SK-N-SH treated with all-trans-retinoic acid at 6 μM for 48 hours (cell line): ENCODE results near the gene PRM3.

ENCODE experiments used
- ATAC-seq: fragments of 200-7000 bp; cut with Tn5 transposase; 3 replicates; pipeline ENCODE4 v1.9.1; 2020; ENCODE audit warnings: mild to moderate bottlenecking, moderate library complexity
- ARNTL ChIP-seq: fragments of 450-650 bp; formaldehyde crosslinking; IDR thresholded peaks from 2 replicates; pipeline ENCODE4 v1.5.0; 2020; ENCODE audit warnings: low read depth, mild to moderate bottlenecking, moderate library complexity, borderline replicate concordance
- CSDC2 ChIP-seq: fragments of 250-450 bp; sonication (Bioruptor Pico); IDR thresholded peaks from 2 replicates; pipeline ENCODE4 v1.5.0; 2020; ENCODE audit warnings: mild to moderate bottlenecking, moderate library complexity
- CSRNP3 ChIP-seq: fragments of 250-450 bp; sonication (Bioruptor Pico); IDR thresholded peaks from 2 replicates; pipeline ENCODE4 v1.5.1; 2021; ENCODE audit warnings: mild to moderate bottlenecking, moderate library complexity
- ESRRG ChIP-seq: fragments of 250-450 bp; sonication (Bioruptor Pico); IDR thresholded peaks from 2 replicates; pipeline ENCODE4 v1.6.1; 2021; ENCODE audit warnings: mild to moderate bottlenecking
- GLIS3 ChIP-seq: fragments of 250-450 bp; sonication (Bioruptor Pico); IDR thresholded peaks from 2 replicates; pipeline ENCODE4 v1.5.0; 2020; ENCODE audit warnings: mild to moderate bottlenecking, moderate library complexity
- OSR1 ChIP-seq: fragments of 250-450 bp; sonication (Bioruptor Pico); IDR thresholded peaks from 2 replicates; pipeline ENCODE4 v1.8.0; 2022; ENCODE audit warnings: moderate library complexity, mild to moderate bottlenecking, inconsistent platforms
- PPARA ChIP-seq: fragments of 250-450 bp; sonication (Bioruptor Pico); IDR thresholded peaks from 2 replicates; pipeline ENCODE4 v1.5.0; 2020; ENCODE audit warnings: mild to moderate bottlenecking, borderline replicate concordance
- RARB ChIP-seq: fragments of 250-450 bp; sonication (Bioruptor Pico); IDR thresholded peaks from 2 replicates; pipeline ENCODE4 v1.8.0; 2021; ENCODE audit warnings: mild to moderate bottlenecking, moderate library complexity
- TCF4 ChIP-seq: fragments of 250-450 bp; sonication (Bioruptor Pico); IDR thresholded peaks from 2 replicates; pipeline ENCODE4 v1.8.0; 2021; ENCODE audit warnings: mild to moderate bottlenecking, moderate library complexity, borderline replicate concordance
- ZC3H10 ChIP-seq: fragments of 250-450 bp; sonication (Bioruptor Pico); IDR thresholded peaks from 2 replicates; pipeline ENCODE4 v1.5.1; 2021; ENCODE audit warnings: mild to moderate bottlenecking, moderate library complexity
- ZFP3 ChIP-seq: fragments of 250-450 bp; sonication (Bioruptor Pico); IDR thresholded peaks from 2 replicates; pipeline ENCODE4 v1.5.0; 2020; ENCODE audit warnings: mild to moderate bottlenecking, moderate library complexity
- ZFP30 ChIP-seq: fragments of 450-650 bp; formaldehyde crosslinking; IDR thresholded peaks from 2 replicates; pipeline ENCODE4 v1.5.0; 2022; ENCODE audit warnings: mild to moderate bottlenecking, moderate library complexity
- ZNF565 ChIP-seq: fragments of 450-650 bp; formaldehyde crosslinking; conservative IDR thresholded peaks from 2 replicates; pipeline ENCODE4 v1.5.0; 2020; ENCODE audit warnings: low read depth, mild to moderate bottlenecking, moderate library complexity
- ZNF70 ChIP-seq: fragments of 450-650 bp; formaldehyde crosslinking; IDR thresholded peaks from 2 replicates; pipeline ENCODE4 v1.5.0; 2020; ENCODE audit warnings: mild to moderate bottlenecking, moderate library complexity
- ZNF8 ChIP-seq: fragments of 450-650 bp; formaldehyde crosslinking; IDR thresholded peaks from 2 replicates; pipeline ENCODE4 v1.5.0; 2020; ENCODE audit warnings: mild to moderate bottlenecking, moderate library complexity
- TF ChIP-seq, protein P1 (sequence below): fragments of 250-450 bp; sonication (Bioruptor Pico); IDR thresholded peaks from 2 replicates; pipeline ENCODE4 v1.8.0; 2021; ENCODE audit warnings: low read depth, mild to moderate bottlenecking, moderate library complexity, borderline replicate concordance
- TF ChIP-seq, protein P2 (sequence below): fragments of 250-450 bp; sonication (Bioruptor Pico); IDR thresholded peaks from 2 replicates; pipeline ENCODE4 v1.5.0; 2020; ENCODE audit warnings: mild to moderate bottlenecking, moderate library complexity

Gene PRM3

GRCh38 chr16:11283820-11284248 is 10.4 kb upstream of the PRM3 start (continued):
- TF ChIP-seq CSRNP3 = no peak
- TF ChIP-seq, all 23 proteins: peak for 0

DNA sequence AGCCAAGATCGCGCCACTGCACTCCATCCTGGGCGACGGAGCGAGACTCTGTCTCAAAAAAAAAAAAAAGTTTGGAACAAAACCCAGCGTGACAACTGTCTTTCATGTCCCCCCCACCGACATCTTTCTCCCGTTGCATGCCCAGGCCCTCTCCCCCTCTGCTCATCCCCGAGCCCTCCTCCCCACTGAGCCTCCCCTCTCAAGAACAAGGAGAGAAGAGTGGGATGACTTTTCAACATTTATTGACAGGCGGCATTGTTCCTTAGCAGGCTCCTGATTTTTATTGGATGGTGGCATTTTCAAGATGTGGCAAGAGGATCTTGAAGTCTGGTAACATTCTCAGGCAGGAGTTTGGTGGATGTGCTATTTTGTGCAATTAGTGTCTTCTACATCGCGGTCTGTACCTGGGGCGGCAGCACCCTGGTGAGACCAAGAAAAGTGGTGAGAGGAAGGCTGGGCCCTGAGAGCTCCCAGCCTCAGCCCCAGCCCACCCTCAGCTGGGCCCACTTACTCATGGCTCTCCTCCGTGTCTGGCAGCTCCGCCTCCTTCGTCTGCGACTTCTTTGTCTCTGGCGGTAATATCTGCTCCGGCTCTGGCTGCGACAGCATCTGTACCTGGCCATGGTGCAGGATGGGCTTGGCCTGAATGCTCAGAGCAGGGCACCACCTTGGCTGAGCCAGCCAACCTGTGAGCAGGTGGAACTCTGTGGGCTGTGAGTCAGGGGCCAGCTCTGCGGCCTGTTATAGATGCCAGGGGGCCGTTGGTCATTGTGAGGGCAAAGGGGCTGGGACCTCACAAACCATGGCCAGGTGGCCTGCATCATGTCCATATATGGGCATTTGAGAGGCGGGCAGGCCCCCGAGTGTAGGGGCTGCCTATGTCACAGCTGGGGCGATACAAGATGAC is 7.4 kb upstream of the PRM3 start, which contains the start of gene PRM1:
TSS of gene PRM1 (minus strand) at position 715 of the 907 bp plus-strand sequence. CDS start at position 623, 92 bp downstream.
- TF ChIP-seq ZNF565 (CRISPR knock-in tag) (no peak), GLIS3 (CRISPR knock-in tag) (no peak), ZNF70 (CRISPR knock-in tag) (no peak), ZFP30 (CRISPR knock-in tag) (no peak), PPARA (CRISPR knock-in tag) (no peak), TCF4 (CRISPR knock-in tag) (no peak), ZC3H10 (CRISPR knock-in tag) (no peak), ARNTL (CRISPR knock-in tag) (no peak), CSDC2 (CRISPR knock-in tag) (no peak), RARB (no peak)
- TF ChIP-seq, protein P1, sequence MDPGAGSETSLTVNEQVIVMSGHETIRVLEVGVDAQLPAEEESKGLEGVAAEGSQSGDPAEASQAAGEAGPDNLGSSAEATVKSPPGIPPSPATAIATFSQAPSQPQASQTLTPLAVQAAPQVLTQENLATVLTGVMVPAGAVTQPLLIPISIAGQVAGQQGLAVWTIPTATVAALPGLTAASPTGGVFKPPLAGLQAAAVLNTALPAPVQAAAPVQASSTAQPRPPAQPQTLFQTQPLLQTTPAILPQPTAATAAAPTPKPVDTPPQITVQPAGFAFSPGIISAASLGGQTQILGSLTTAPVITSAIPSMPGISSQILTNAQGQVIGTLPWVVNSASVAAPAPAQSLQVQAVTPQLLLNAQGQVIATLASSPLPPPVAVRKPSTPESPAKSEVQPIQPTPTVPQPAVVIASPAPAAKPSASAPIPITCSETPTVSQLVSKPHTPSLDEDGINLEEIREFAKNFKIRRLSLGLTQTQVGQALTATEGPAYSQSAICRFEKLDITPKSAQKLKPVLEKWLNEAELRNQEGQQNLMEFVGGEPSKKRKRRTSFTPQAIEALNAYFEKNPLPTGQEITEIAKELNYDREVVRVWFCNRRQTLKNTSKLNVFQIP (CRISPR knock-in tag) = no peak
- TF ChIP-seq, all 23 proteins: peak for 0
- no peak for ATAC-seq

GRCh38 chr16:11278681-11279628 is 5.5 kb upstream of the PRM3 start:
- ATAC-seq = no peak
- TF ChIP-seq ZNF8 (CRISPR knock-in tag) (no peak), ESRRG (CRISPR knock-in tag) (no peak), ZFP30 (CRISPR knock-in tag) (no peak), CSDC2 (CRISPR knock-in tag) (no peak), OSR1 (CRISPR knock-in tag) (no peak), ZFP3 (no peak), RARB (no peak), CSRNP3 (no peak)
- TF ChIP-seq, protein P1 (CRISPR knock-in tag) = no peak
- TF ChIP-seq, protein P2, sequence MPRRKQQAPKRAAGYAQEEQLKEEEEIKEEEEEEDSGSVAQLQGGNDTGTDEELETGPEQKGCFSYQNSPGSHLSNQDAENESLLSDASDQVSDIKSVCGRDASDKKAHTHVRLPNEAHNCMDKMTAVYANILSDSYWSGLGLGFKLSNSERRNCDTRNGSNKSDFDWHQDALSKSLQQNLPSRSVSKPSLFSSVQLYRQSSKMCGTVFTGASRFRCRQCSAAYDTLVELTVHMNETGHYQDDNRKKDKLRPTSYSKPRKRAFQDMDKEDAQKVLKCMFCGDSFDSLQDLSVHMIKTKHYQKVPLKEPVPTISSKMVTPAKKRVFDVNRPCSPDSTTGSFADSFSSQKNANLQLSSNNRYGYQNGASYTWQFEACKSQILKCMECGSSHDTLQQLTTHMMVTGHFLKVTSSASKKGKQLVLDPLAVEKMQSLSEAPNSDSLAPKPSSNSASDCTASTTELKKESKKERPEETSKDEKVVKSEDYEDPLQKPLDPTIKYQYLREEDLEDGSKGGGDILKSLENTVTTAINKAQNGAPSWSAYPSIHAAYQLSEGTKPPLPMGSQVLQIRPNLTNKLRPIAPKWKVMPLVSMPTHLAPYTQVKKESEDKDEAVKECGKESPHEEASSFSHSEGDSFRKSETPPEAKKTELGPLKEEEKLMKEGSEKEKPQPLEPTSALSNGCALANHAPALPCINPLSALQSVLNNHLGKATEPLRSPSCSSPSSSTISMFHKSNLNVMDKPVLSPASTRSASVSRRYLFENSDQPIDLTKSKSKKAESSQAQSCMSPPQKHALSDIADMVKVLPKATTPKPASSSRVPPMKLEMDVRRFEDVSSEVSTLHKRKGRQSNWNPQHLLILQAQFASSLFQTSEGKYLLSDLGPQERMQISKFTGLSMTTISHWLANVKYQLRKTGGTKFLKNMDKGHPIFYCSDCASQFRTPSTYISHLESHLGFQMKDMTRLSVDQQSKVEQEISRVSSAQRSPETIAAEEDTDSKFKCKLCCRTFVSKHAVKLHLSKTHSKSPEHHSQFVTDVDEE (CRISPR knock-in tag) = no peak
